ENCODE results near the gene TRMT10C. TPM values are rescaled to one million over a fixed set of nuclear protein-coding genes. Genes with fewer than 3 reads are reported as not detected.
"Not testable (repeated sequence)": the region's sequence is repeated elsewhere in the genome, so short reads cannot be mapped to it uniquely, and the experiment has no call there.

The TRMT10C gene
- total RNA-seq, 1 donor from 2014 or later, result 28.8 TPM

GRCh38 chr3:101548527-101549105, 13.1 kb upstream of the TRMT10C start:
- DNase-seq (ENCODE audit: low spot score), result no peak

GRCh38 chr3:101549473-101549872, 12.2 kb upstream of the TRMT10C start:
- no peak for DNase-seq (ENCODE audit: low spot score)

- DNase-seq (ENCODE audit: low spot score), result not testable (repeated sequence)
Measured at GRCh38 chr3:101551359-101552081, 10.1 kb upstream of the TRMT10C start.

DNA sequence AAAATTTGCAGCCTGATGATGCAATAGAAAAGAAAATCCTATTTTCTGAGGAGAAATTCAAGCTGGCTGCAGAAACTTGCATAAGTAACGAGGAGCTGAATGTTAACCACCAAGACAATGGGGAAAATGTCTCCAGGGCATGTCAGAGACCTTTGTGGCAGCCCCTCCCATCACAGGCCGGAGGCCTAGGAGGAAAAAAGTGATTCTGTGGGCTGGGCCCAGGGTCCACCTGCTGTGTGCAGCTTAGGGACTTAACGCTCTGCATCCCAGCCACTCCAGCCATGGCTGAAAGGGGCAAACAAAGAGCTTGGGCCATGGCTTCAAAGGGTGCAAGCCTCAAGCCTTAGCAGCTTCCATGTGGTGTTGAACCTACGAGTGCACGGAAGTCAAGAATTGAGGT, 8.3 kb upstream of the TRMT10C start:
- not testable (repeated sequence) for DNase-seq (ENCODE audit: low spot score)

DNA sequence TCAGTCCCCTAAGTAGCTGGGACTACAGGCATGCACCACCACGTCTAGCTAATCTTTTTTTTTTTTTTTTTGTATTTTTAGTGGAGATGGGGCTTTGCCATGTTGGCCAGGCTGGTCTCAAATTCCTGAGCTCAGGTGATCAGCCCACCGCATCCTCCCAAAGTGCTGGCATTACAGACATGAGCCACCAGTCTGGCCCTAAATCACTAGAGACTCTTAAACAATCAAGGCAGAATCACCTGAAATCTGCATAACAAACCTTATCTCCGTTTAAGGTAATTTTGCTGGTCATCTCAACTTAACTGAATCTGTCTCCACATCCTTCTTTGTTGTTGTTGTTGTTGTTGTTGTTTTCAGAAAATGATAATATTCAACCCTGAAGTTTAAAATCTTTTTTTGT, 5.6 kb upstream of the TRMT10C start:
- no peak for DNase-seq (ENCODE audit: low spot score)

- DNase-seq (ENCODE audit: low spot score), result no peak
Measured at GRCh38 chr3:101567528-101568317, 6.1 kb downstream of the TRMT10C start.

- no peak for DNase-seq (ENCODE audit: low spot score)
Measured at GRCh38 chr3:101571028-101571895, 9.6 kb downstream of the TRMT10C start.

DNA sequence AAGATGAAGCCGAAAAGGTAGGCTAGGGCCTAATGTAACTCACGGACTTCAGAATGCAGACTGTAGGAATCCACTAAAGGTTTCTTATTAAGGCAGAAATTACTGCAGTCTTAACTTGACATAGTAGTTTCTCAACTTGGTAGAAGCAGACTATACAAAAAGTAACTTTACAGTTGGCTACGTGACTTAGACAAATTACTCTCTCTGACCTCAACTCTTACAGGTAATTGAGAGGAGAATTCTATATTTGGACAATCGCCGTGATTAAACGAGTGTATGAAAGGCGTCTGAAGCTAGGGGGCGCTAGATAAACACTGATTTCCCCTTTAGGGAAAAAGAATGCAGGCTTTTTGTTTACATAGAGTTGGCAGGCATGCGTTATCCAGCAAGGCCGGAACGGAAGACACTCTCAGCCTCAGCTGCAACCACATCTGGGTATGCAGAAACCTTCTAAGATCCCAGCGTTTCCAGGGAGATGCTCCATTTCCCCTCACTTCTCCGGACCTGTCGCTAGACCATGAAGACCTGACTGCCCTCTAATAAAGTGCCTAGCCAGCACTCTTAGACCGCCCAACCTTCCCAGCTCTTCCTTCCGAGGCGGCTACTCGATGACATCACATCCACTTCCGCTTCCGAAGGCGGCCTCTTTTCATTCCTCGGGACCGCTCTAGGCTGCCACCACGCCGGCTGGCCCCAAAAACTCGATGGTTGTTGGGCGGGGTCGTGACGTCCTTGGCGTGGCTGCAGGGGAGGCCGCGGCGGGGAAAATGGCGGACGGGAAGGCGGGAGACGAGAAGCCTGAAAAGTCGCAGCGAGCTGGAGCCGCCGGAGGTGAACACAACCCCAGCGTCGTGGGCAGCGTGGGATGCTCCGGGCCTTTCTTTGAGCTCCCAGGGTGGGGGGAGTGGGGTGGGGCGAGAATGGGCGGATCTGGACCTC, 12.1 kb downstream of the TRMT10C start, which contains the start of gene PCNP:
Gene PCNP, plus strand, starts transcription at position 732 of the 939 bp plus-strand sequence. Its CDS starts 36 bp downstream, at position 768.
- DNase-seq (ENCODE audit: low spot score), result peak; percentile 99

- peak; percentile 57 for DNase-seq (ENCODE audit: low spot score)
Measured at GRCh38 chr3:101574388-101575112, 12.9 kb downstream of the TRMT10C start.

DNA sequence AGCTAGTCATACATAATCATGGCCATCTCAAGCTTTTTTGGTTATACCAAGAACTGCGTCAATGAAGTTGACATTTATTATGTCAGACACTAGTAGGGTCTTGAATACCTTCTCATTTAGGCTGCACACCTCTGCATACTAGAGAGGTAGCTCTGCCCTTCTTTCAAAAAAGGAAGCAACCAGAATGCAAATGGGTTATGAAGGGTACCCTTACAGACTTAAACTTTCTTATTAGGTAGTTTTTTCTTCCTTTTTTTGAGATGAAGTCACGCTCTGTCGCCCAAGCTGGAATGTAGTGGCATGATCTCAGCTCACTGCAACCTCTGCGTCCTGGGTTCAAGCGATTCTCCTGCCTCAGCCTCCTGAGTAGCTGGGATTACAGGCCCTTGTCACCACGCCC, 15.6 kb downstream of the TRMT10C start:
- DNase-seq (ENCODE audit: low spot score), result no peak

- no peak for DNase-seq (ENCODE audit: low spot score)
Measured at GRCh38 chr3:101588616-101589015, 26.9 kb downstream of the TRMT10C start.

DNA sequence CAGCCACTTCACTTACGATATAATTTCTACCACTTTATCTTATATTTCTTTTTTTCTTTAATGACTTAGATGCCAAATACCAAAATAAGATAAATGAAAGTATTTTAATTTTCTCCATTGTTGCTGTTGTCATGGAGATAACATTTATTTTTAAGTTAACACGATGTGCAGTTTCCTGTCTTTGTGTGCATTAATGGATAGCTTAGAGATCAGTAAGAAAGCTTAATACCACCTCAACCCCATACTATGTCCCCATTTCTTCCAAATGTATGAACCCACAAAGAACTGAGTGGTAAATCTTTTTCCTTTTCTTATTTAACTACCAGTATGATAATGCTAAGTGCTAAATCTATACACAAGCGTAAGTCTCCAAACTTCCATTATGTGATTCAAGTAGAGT, 29.4 kb downstream of the TRMT10C start:
- DNase-seq (ENCODE audit: low spot score), result no peak

DNA sequence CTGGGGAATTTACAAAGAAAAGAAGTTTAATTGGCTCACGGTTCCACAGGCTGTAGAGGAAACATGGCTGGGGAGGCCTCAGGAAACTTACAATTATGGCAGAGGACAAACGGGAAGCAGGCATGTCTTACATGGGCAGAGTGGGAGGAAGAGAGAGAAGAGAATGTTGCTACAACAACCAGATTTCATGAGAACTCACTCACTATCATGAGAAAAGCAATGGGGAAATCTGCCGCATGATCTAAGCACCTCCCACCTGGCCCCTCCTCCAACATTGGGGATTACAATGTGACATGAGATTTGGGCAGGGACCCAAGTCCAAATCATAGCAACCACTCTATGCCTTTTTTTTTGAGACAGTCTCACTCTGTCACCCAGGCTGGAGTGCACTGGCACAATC, 41.1 kb downstream of the TRMT10C start:
- DNase-seq (ENCODE audit: low spot score), result no peak

DNA sequence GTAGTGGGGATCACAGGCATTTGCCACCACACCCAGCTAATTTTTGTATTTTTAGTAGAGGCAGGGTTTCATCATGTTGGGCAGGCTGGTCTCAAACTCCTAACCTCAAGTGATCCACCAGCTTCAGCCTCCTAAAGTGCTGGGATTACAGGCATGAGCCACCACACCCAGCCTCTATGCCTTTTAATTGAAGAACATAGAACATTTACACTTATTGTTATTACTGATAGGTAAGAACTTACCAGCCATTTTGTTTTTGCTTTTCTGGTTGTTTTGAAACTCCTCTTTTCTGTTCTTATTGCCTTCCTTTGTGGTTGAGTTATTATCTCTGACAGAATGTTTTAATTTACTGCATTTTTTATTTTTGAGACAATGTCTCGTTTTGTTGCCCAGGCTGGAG, 41.5 kb downstream of the TRMT10C start:
- DNase-seq (ENCODE audit: low spot score), result no peak

DNA sequence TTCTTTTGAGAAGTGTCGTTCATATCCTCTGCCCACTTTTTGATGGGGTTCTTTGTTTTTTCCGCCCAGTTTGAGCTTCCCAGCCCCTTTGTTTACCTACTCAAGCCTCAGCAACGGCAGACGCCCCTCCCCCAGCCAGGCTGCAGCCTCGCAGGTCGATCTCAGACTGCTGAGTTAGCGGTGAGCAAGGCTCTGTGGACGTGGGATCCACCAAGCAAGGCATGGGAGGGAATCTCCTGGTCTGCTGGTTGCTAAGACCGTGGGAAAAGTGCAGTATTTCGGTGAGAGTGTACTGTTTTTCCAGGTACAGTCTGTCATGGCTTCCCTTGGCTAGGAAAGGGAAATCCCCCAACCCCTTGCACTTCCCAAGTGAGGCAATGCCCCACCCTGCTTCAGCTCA, 43.7 kb downstream of the TRMT10C start:
- DNase-seq (ENCODE audit: low spot score), result not testable (repeated sequence)

GRCh38 chr3:101611023-101611422, 49.4 kb downstream of the TRMT10C start:
- no peak for DNase-seq (ENCODE audit: low spot score)

DNA sequence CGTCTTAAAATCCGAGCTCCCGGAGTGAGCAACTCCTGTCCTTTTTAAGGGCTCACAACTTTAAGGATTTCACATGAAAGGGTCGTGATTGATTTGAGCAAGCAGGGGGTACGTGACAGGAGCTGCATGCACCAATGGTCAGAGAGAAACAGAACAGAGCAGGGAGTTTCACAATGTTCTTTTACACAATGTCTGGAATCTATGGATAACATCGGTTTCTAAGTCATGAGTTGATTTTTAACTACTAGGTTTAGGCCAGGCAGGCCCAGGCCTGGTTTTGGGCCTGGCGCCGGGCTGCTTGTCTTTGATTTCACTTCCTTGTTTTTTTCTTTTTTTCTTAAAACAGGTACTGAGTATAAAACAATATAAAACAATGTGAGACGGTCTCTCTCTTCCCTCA, 51.3 kb downstream of the TRMT10C start:
- peak; percentile 60 for DNase-seq (ENCODE audit: low spot score)

GRCh38 chr3:101615525-101615924, 53.9 kb downstream of the TRMT10C start:
- no peak for DNase-seq (ENCODE audit: low spot score)

Data from ureter (tissue), 1 donor.